ENCODE data around the gene TGM6. TPM values are rescaled to one million over a fixed set of nuclear protein-coding genes. Genes with fewer than 3 reads are reported as not detected.

TGM6 gene
- total RNA-seq, 1 donor from 2014 or later, result not detected

DNA sequence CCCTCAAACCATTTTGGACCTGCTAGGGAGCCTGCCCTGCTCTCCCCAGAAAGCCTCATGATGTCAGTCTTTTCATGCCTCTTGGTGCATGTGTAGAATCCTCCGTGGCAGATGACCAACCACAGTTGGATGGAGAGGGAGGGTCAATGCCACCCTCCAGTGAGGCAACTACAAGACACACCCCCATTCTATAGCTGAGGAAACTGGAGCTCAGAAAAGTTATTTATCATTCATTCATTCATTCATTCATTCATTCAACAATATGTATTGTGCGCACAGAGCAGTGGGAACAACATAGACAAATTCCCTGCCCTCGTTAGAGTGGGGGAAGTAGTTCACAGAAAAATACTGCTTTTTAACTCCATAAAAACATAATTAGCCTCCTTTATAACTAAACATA, 73.1 kb downstream of the TGM6 start:
- DNase-seq, result no peak
- H3K27ac ChIP-seq, result no peak overlapping the region

DNA sequence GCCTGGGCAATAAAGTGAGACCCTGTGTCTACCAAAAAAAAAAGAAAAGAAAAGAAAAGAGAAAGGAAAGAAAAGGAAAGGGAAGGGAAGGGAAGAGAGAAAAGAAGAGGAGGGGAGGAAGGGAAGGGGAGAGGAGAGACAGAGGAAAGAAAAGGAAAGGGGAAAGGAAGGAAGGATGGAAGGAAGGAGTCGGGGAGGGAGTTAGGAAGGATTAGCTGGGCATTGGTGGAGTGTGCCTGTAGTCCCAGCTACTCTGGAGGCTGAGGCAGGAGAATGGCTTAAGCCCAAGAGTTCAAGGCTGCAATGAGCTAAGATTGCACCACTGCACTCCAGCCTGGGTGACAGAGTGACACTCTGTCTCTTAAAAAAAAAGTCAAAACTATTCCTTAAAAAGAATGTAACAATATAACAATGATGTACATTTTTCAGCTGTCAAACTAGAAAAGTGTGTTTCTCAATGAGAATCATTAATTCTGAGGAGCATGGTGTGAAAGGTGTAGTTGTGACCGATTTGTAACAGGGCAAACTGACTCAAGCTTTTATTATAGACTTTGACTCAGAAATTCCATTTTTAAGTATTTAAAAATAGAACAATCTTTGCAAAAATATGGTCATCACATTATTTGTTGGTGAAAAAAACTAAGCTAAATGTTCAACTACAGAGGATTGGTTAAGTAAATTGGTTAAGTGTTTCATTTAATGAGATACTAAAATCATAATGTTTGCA, 75.2 kb downstream of the TGM6 start:
- DNase-seq (no peak), ATAC-seq (no peak)
- no peak overlapping the region for H3K27ac ChIP-seq
- H3K36me3 ChIP-seq, result peaks cover 14% of the 10 kb centered on the region
- H3K4me1 ChIP-seq, result no peaks in the 10 kb centered on the region
- H3K27me3 ChIP-seq, result no peaks in the 10 kb centered on the region
- H3K9me3 ChIP-seq, result no peaks in the 10 kb centered on the region
- intact Hi-C loops (cut with DNase I), result no loop called here
- H3K4me3 ChIP-seq, result no peak overlapping the region
- no peak for TF ChIP-seq CTCF (IDR thresholded peaks at IDR 0.05)

More for the DNA sequence above, 73.1 kb downstream of the TGM6 start:
- Histone ChIP-seq H3K9me3 (no peaks in the 10 kb centered on the region), H3K4me1 (no peaks in the 10 kb centered on the region), H3K36me3 (no peaks in the 10 kb centered on the region), H3K4me3 (no peak overlapping the region), H3K27me3 (no peaks in the 10 kb centered on the region)
- no peak for ATAC-seq
- intact Hi-C loops (cut with DNase I), result no loop called here
- TF ChIP-seq CTCF (IDR thresholded peaks at IDR 0.05), result no peak

DNA sequence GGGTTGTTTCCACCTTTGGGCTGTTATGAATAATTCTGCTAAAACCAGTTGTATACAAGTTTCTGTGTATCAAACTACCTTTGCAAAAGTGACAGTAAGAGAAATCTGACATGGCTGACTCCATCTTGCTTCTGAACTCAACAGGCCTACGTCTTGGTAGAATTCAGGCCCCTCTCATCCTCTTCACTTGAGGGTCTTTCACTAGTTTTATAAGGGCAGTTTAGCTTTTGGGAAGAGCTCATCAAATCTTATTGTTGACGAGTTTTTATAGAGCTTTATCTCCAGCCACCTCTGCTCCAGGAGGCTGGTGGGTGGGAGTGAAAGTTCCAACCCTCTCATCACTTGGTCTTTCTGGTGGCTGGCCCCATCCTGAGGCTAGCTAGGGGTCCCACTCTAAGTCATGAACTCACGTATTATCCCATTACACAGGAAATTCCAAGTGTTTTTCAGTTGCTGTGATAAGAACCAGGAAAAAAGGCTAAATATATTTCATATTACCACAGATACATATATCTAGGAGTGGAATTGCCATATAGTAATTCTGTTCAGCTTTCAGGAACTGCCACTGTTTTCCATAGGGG, 78.3 kb downstream of the TGM6 start:
- Histone ChIP-seq H3K9me3 (no peaks in the 10 kb centered on the region), H3K4me1 (no peaks in the 10 kb centered on the region), H3K27me3 (no peaks in the 10 kb centered on the region), H3K27ac (no peak overlapping the region), H3K4me3 (no peak overlapping the region), H3K36me3 (peaks cover 45% of the 10 kb centered on the region)
- DNase-seq (no peak), ATAC-seq (no peak)
- intact Hi-C loops (cut with DNase I), result no loop called here
- TF ChIP-seq CTCF (IDR thresholded peaks at IDR 0.05), result no peak

- intact Hi-C loops (cut with DNase I), result no loop called here
- no peak for ATAC-seq
- Histone ChIP-seq H3K4me1 (no peaks in the 10 kb centered on the region), H3K4me3 (no peak overlapping the region), H3K9me3 (no peaks in the 10 kb centered on the region), H3K27ac (no peak overlapping the region), H3K36me3 (peaks cover 57% of the 10 kb centered on the region), H3K27me3 (no peaks in the 10 kb centered on the region)
- TF ChIP-seq CTCF (IDR thresholded peaks at IDR 0.05), result no peak
- DNase-seq, result no peak
These were observed 79.5 kb downstream of the TGM6 start for GRCh38 chr20:2459981-2460751.

DNA sequence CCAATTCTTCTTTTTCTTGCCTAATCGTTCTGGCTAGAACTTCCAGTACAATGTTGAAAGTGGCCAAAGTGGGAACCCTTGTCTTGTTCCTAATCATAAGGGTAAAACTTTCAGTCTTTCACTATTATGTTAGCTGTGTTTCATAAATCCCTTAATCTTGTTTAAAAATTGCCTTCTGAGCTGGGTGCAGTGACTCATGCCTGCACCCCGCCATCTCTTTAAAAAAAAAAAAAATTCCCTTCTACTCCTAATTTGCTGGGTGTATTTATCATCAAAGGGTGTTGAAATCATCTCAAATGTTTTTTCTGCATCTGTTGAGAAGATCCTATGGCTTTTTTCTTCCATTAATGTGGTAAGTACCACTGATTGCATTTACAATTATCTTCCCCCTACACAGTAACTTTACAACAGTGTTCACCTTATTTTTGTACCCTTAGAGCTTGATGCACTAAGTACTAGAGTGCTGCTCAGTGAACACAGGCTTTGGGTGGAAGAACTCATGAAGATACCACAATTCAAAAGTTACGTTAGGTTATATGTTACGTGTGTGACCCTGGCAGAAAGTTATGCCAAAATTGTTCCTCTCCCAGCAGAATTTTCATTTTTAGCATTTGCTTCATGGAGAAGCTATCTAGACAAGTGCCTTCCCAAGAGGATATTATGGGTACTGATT, 80.2 kb downstream of the TGM6 start:
- Histone ChIP-seq H3K27me3 (no peaks in the 10 kb centered on the region), H3K36me3 (peaks cover 64% of the 10 kb centered on the region), H3K4me1 (no peaks in the 10 kb centered on the region), H3K9me3 (no peaks in the 10 kb centered on the region), H3K27ac (no peak overlapping the region), H3K4me3 (no peak overlapping the region)
- intact Hi-C loops (cut with DNase I), result no loop called here
- DNase-seq, result no peak
- no peak for TF ChIP-seq CTCF (IDR thresholded peaks at IDR 0.05)
- no peak for ATAC-seq
